ENCODE measurements around the gene RPS6KB2.
"Not testable (repeated sequence)": the region's sequence is repeated elsewhere in the genome, so short reads cannot be mapped to it uniquely, and the experiment has no call there.

The RPS6KB2 gene

GRCh38 chr11:67468759-67469507, 40.6 kb downstream of the RPS6KB2 start, which contains the start of gene TMEM134:
Gene TMEM134 (minus strand): TSS chr11:67469251. CDS start chr11:67469192, 59 bp downstream.
- peak; percentile 93 for DNase-seq

- no peak for DNase-seq
These were observed 41.2 kb downstream of the RPS6KB2 start for GRCh38 chr11:67469508-67469811.

GRCh38 chr11:67470337-67471002, 42.2 kb downstream of the RPS6KB2 start:
- no peak for DNase-seq

- no peak for DNase-seq
These were observed 44.6 kb downstream of the RPS6KB2 start for GRCh38 chr11:67472882-67473281.

GRCh38 chr11:67476692-67477091, 48.4 kb downstream of the RPS6KB2 start:
- not testable (repeated sequence) for DNase-seq

- not testable (repeated sequence) for DNase-seq
These were observed 49.2 kb downstream of the RPS6KB2 start for GRCh38 chr11:67477344-67478050.

- DNase-seq: no peak
These were observed 54.1 kb downstream of the RPS6KB2 start for GRCh38 chr11:67482275-67482826.

GRCh38 chr11:67482827-67483798, 54.8 kb downstream of the RPS6KB2 start, which contains the start of gene AIP:
Gene AIP (plus strand): TSS chr11:67483026. CDS start chr11:67483159, 133 bp downstream.
- DNase-seq: peak; percentile 96

- no peak for DNase-seq
These were observed 55.8 kb downstream of the RPS6KB2 start for GRCh38 chr11:67483831-67484665.

- no peak for DNase-seq
These were observed 56.6 kb downstream of the RPS6KB2 start for GRCh38 chr11:67484847-67485311.

All from NCI-H510A (cell line).